Fibroblast of lung (primary cell): ENCODE results near the gene C9. TPM values are rescaled to one million over a fixed set of nuclear protein-coding genes. Genes with fewer than 3 reads are reported as not detected.

ENCODE experiments used
- DNase-seq, 2 donors: peaks; one replicate each; pipeline versions ENCODE4 v3.0.0 to v3.0.0-alpha.2; 2010; ENCODE audit warnings: low read depth in 2 of 2
- H2AFZ ChIP-seq: 2 replicates; pipeline ENCODE4 v1.5.1; 2012; ENCODE audit warnings: low read length, control low read depth, inconsistent platforms
- H3K27ac ChIP-seq: 2 replicates; pipeline ENCODE4 v1.5.1; 2011; ENCODE audit warnings: low read length, control low read depth; ENCODE audit not compliant: insufficient read depth
- H3K27me3 ChIP-seq: 2 replicates; pipeline ENCODE4 v1.5.1; 2011; ENCODE audit warnings: mild to moderate bottlenecking, low read length; ENCODE audit not compliant: control insufficient read depth, insufficient read depth
- H3K36me3 ChIP-seq: 2 replicates; pipeline ENCODE4 v1.5.1; 2011; ENCODE audit warnings: low read length; ENCODE audit not compliant: control insufficient read depth, insufficient read depth
- H3K4me1 ChIP-seq: 2 replicates; pipeline ENCODE4 v1.5.1; 2011; ENCODE audit warnings: low read length; ENCODE audit not compliant: control insufficient read depth, insufficient read depth; ENCODE audit errors: extremely low read depth
- H3K4me2 ChIP-seq: 2 replicates; pipeline ENCODE4 v1.5.1; 2011; ENCODE audit warnings: low read length, control low read depth; ENCODE audit not compliant: insufficient read depth; ENCODE audit errors: extremely low read depth
- H3K4me3 ChIP-seq, 4 experiments: fragments of 200-600 bp in 1 of 4; sonication (generic) in 1 of 4; replicated peaks in 1 of 4; 2 replicates each; pipeline ENCODE4 v1.5.1; 2011 to 2016; ENCODE audit warnings: low read length in 4 of 4, low read depth in 3 of 4, mild to moderate bottlenecking in 3 of 4, control low read depth in 2 of 4, inconsistent platforms in 1 of 4, mixed read lengths in 1 of 4; ENCODE audit not compliant: insufficient read depth in 1 of 4; ENCODE audit errors: control extremely low read depth in 1 of 4
- H3K79me2 ChIP-seq: 2 replicates; pipeline ENCODE4 v1.5.1; 2012; ENCODE audit warnings: mild to moderate bottlenecking, low read length, inconsistent platforms; ENCODE audit not compliant: control insufficient read depth, insufficient read depth
- H3K9ac ChIP-seq: 2 replicates; pipeline ENCODE4 v1.5.1; 2011; ENCODE audit warnings: mild to moderate bottlenecking, low read length, control low read depth; ENCODE audit not compliant: insufficient read depth
- H3K9me3 ChIP-seq: 2 replicates; pipeline ENCODE4 v1.5.1; 2012; ENCODE audit warnings: low read depth, low read length; ENCODE audit not compliant: control insufficient read depth, insufficient read depth
- H4K20me1 ChIP-seq: 2 replicates; pipeline ENCODE4 v1.5.1; 2011; ENCODE audit warnings: low read length; ENCODE audit not compliant: control insufficient read depth, insufficient read depth; ENCODE audit errors: extremely low read depth
- EZH2 ChIP-seq: IDR thresholded peaks from 2 replicates; pipeline ENCODE4 v1.5.1; 2012; ENCODE audit warnings: low read length, control low read depth, mild to moderate bottlenecking; ENCODE audit errors: missing control alignments
- polyA plus RNA-seq, 2 donors: library from polyadenylated mRNA; depleted of rRNA in 1 of 2; stranded (reverse) in 1 of 2; unstranded in 1 of 2; fragments of >200 nt; gene quantifications; 2 replicates each; pipeline ENCODE4 v1.2.1, GENCODE V29; 2011 to 2012; ENCODE audit warnings: missing spikeins in 1 of 2
- total RNA-seq: library from RNA; depleted of rRNA; stranded (reverse); fragments of >200 nt; gene quantifications from 2 replicates; pipeline ENCODE4 v1.2.1, GENCODE V29; 2014
- TF ChIP-seq, protein P1 (sequence below), 2 donors: IDR thresholded peaks in 1 of 2; conservative IDR thresholded peaks in 1 of 2; 1 replicate in 1 of 2; 2 replicates in 1 of 2; pipeline ENCODE4 v1.5.1; 2011 to 2012; ENCODE audit warnings: low read length in 2 of 2, control low read depth in 1 of 2, inconsistent platforms in 1 of 2, low read depth in 1 of 2, mild to moderate bottlenecking in 1 of 2

The C9 gene
- total and polyA plus RNA-seq, 2 donors (not counting 1 experiment from before 2014, with no cell fraction given) = 0.06 to 0.33 TPM

DNA sequence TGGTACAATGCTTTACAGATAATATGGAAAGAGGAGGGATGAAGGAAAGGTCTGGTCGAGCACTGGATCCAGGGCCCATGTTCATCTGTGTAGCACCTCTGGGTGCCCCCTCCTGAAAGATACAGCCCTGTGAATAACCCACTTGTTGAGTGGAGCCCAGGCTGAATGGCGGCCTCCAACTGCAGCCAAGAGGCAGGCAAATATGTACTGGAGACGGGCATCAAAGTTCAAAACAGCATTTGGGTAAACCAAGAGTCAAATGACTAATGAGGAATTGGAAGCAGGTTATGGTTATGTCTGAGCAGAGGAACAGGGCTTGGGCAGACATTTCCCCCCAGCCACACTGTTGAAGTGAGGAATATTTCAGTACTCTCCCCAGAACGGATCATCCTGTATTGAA, 1.1 kb downstream of the C9 start:
- H3K27me3 ChIP-seq = no peaks in the 10 kb centered on the region
- no peak for DNase-seq
- TF ChIP-seq EZH2 = no peak
- TF ChIP-seq, protein P1, sequence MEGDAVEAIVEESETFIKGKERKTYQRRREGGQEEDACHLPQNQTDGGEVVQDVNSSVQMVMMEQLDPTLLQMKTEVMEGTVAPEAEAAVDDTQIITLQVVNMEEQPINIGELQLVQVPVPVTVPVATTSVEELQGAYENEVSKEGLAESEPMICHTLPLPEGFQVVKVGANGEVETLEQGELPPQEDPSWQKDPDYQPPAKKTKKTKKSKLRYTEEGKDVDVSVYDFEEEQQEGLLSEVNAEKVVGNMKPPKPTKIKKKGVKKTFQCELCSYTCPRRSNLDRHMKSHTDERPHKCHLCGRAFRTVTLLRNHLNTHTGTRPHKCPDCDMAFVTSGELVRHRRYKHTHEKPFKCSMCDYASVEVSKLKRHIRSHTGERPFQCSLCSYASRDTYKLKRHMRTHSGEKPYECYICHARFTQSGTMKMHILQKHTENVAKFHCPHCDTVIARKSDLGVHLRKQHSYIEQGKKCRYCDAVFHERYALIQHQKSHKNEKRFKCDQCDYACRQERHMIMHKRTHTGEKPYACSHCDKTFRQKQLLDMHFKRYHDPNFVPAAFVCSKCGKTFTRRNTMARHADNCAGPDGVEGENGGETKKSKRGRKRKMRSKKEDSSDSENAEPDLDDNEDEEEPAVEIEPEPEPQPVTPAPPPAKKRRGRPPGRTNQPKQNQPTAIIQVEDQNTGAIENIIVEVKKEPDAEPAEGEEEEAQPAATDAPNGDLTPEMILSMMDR (conservative IDR thresholded peaks at IDR 0.05 in 1 of 2, IDR thresholded peaks at IDR 0.05 in 1 of 2; ENCODE audit: low read depth in 1 of 2, low read length in 2 of 2) = no peak

DNA sequence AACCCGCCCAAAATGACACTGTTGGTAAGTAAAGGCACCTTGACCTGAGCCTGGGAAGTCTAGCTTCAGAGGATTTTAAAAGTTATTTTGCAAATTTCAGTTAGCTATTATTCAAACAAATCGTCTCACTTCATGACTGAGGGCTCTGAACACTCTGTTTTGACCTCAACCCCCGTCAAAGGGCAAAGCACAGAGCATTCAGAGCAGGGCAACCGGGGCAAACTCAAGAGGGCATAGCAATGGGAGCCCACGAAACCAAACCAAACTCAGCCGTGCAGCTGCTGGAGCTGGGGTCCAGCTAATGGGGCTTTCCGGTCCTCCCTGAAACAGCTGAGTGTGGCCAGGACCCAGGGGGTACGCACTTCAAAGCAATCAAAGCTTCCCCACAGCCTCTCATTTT, 1.6 kb downstream of the C9 start:
- Histone ChIP-seq H3K27ac (no peak overlapping the region), H3K36me3 (no peaks in the 10 kb centered on the region), H3K9ac (no peak overlapping the region), H3K9me3 (no peaks in the 10 kb centered on the region), H3K27me3 (no peaks in the 10 kb centered on the region), H3K79me2 (no peaks in the 10 kb centered on the region), H3K4me2 (no peak overlapping the region), H3K4me3 (no peak overlapping the region), H2AFZ (no peak overlapping the region), H4K20me1 (no peaks in the 10 kb centered on the region), H3K4me1 (no peaks in the 10 kb centered on the region)
- TF ChIP-seq, protein P1 (conservative IDR thresholded peaks at IDR 0.05 in 1 of 2, IDR thresholded peaks at IDR 0.05 in 1 of 2; ENCODE audit: low read depth in 1 of 2, low read length in 2 of 2) = no peak
- no peak for TF ChIP-seq EZH2
- no peak for DNase-seq

More for the DNA sequence above, 1.1 kb downstream of the C9 start:
- Histone ChIP-seq H3K9ac (no peak overlapping the region), H4K20me1 (no peaks in the 10 kb centered on the region), H2AFZ (no peak overlapping the region), H3K79me2 (no peaks in the 10 kb centered on the region), H3K27ac (no peak overlapping the region), H3K4me3 (no peak overlapping the region), H3K9me3 (no peaks in the 10 kb centered on the region), H3K4me2 (no peak overlapping the region), H3K4me1 (no peaks in the 10 kb centered on the region), H3K36me3 (no peaks in the 10 kb centered on the region)

DNA sequence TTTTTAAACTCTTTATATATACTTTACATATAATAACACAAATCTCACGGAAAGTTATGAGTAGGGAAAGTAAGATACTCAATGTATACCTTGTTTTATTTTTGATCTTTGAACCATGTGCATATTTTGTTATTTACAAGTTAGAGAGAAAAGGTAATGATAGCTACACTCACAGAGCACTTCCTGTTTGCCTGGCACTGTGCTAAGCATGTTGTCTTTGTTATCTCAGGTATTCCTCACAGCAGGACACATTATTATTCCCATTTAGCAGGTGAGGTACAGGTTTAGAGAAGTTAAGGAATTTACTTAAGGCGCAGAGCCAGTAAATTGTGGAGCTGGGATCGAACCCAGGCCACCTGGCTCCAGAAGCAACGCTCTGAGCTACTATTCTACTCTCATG, 3.0 kb downstream of the C9 start:
- Histone ChIP-seq H3K4me1 (no peaks in the 10 kb centered on the region), H4K20me1 (no peaks in the 10 kb centered on the region), H2AFZ (no peak overlapping the region), H3K79me2 (no peaks in the 10 kb centered on the region), H3K9me3 (no peaks in the 10 kb centered on the region), H3K4me3 (no peak overlapping the region), H3K27me3 (no peaks in the 10 kb centered on the region), H3K9ac (no peak overlapping the region), H3K27ac (no peak overlapping the region), H3K36me3 (no peaks in the 10 kb centered on the region), H3K4me2 (no peak overlapping the region)
- TF ChIP-seq EZH2 = no peak
- TF ChIP-seq, protein P1 (conservative IDR thresholded peaks at IDR 0.05 in 1 of 2, IDR thresholded peaks at IDR 0.05 in 1 of 2; ENCODE audit: low read depth in 1 of 2, low read length in 2 of 2) = no peak
- no peak for DNase-seq
